ENCODE results near the gene BCL2L1.

BCL2L1 gene

DNA sequence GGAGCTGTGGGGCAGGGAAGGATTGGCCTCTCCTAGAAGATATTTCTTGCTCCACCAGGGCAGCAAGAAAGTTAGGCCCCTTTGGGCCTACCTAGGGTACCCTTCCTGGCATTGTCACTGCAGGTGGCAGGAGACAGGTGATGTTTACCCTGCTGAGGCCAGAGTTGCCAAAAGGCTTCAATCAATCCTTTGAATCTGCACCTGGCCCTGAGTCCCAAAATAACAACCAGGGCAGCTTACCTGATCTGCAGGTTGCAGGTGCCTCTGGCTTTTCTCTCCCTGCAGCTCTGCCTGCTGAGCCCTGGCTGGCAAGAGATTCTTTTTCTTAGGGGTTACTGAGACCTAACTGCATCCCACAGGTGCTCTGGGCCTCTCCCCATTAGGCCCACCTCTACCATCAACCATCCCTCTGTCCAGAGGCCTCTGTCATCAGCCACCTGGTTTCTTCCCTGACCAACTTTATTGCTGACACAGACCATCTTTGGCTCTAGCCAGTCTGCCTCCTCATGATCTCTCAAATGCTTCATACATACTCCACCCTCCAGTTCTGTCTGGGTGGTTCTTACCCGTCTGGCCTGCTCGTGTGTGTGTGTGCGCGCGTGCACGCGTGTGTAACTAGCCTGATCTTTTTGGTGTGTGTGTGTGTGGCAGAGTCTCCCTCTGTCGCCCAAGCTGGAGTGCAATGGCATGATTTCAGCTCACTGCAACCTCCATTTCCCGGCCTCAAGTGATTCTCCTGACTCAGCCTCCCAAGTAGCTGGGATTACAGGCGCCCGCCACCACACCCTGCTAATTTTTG, 13.7 kb downstream of the BCL2L1 start:
- DNase-seq: no peak

- DNase-seq: no peak
Measured at GRCh38 chr20:31707994-31708735, 14.5 kb downstream of the BCL2L1 start.

- no peak for DNase-seq
Measured at GRCh38 chr20:31707258-31707615, 15.4 kb downstream of the BCL2L1 start.

- no peak for DNase-seq
Measured at GRCh38 chr20:31706607-31707257, 15.9 kb downstream of the BCL2L1 start.

DNA sequence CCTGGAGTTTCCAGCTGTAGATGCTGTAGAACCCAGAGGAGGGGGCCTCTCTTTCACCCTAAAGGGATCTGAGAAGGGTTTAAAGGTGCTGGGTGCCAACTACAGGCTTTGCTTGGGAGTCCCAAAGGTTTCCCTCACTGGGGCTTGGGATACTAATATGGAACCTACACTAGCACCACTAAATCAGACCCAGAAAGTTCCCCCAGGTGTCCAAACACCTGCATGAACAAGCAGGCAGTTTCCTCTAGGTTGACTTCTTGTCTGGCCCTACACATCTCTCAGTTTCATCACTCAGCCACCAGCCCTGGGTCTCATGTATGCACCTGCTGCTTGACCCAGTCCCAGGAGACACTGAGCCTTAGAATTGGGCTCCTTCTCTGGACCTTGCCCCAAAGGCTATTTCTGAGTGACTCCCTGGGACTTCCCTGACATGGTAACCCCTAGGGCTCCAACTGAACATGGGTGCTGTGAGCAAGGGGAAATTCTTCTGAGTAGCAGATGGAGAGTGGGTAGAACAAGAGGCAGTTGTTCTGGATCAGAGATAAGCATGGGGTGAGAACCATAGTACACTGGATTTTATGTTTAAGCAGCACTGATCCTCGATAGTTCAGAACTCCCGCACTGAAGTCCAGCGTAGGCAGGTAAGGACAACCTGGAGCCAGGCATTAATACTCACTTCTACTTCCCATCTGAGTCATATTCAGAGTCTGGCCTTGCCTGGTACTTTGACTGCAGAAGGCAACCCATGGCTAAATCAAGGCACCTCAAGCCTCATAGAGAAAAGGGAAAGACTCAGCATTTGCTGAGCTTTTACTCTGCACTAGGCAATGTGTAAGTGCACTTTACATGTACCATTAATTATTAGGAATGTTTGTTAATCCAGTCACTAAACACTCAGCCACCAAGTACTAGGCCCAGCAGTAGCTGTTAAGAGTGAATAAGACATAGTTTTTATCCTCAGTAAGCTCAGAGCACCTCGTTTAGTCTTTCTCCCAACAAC, 16.8 kb downstream of the BCL2L1 start:
- DNase-seq: no peak

DNA sequence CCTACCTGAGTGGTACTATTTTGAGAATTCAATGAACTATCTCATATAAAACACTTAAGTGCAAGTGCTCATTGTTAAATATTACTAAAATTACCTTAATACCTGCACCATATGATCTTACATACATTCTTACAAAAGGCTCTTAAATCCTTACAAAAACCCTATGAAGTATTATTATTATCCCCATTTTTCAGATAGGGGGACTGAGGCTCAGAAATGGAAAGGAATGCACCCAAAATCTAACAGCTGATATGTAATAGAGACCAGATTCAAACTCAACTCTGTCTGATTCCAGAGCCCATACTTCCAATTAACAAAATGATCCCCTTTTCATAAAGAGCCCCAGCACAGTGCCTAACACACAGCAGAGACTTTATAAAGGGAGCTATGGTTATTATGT, 17.5 kb downstream of the BCL2L1 start:
- DNase-seq: no peak

- no peak for DNase-seq
Measured at GRCh38 chr20:31704225-31705119, 18.2 kb downstream of the BCL2L1 start.

DNA sequence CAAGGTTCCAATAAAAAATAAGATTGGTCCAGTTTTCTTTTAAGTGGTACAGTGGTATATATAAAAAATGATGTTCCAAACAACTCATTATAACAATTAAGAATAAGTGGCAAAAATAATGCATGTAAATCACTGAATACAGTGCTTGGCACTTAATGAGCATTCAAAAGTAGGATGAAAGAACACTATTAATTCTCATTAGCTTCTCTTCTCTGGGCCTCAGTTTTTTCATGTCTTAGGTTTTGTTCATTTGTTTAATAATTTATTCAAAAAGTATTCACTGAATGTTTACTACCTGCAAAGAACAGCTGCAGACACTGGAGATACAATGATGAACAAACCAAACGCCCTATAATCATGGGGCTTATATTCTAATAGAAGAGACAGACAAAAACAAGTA, 21.1 kb downstream of the BCL2L1 start:
- no peak for DNase-seq

DNA sequence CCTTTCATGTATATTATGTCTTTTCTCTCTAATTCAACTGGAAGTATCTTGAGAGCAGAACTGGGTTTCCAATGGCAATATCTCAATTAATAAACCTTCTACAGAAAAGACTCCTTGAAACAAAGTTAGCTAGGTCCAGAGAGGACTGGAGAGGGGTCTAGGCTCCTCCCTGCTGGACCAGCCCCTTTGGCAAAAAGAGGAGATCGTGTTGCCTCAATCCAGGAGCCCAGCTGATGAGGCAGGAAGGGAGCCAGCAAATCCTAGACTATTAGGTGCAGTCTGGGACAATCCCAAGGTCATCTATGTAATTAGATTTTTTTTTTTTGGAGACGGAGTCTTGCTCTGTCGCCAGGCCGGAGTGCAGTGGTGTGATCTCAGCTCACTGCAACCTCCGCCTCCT, 21.9 kb downstream of the BCL2L1 start:
- DNase-seq: no peak

GRCh38 chr20:31699801-31700728, 22.6 kb downstream of the BCL2L1 start:
- no peak for DNase-seq

DNA sequence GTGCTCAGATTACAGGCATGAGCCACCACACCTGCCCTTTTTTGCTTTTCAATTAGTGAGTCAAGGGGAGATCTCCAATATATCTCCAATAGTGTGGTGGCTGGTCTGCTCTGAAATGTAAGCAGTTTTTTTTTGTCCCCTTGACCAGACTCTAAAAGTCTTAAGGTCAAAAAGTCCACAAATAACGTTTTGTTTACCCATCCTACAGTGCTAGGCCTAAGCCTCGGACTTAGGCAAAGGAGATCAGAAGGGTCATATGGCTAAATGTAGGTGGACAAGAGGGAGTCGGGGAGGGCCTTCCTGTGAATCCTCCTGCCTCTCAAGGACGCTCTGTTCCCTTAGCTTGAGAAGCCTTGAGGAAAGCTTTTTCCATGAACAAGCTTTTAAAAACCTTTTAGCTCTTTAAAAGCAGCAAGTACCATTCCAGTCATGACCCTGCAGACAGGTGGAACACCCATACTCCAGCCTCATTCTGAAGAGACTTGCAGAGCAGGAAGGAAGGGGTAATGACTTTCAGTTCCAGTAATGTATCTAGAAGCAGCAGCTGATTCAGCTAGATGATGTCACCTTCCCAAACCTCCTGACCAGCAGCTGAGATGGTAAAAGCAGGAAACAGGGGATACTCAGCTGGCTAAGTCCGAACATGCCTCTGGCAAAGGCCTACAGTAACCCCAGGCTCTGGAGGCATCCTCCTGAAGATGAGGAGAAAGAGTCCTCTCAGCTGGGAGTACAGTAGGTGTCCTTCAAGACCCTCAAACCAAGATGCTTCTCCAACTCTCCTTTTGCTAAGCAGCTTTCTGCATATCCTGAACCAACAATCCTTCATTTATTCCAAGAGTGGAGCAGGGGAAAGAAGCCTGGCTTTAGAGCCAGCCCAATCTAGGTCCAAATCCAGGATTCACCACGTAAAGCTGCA, 23.6 kb downstream of the BCL2L1 start:
- DNase-seq: no peak

- DNase-seq: no peak
Measured at GRCh38 chr20:31698243-31698802, 24.3 kb downstream of the BCL2L1 start.

DNA sequence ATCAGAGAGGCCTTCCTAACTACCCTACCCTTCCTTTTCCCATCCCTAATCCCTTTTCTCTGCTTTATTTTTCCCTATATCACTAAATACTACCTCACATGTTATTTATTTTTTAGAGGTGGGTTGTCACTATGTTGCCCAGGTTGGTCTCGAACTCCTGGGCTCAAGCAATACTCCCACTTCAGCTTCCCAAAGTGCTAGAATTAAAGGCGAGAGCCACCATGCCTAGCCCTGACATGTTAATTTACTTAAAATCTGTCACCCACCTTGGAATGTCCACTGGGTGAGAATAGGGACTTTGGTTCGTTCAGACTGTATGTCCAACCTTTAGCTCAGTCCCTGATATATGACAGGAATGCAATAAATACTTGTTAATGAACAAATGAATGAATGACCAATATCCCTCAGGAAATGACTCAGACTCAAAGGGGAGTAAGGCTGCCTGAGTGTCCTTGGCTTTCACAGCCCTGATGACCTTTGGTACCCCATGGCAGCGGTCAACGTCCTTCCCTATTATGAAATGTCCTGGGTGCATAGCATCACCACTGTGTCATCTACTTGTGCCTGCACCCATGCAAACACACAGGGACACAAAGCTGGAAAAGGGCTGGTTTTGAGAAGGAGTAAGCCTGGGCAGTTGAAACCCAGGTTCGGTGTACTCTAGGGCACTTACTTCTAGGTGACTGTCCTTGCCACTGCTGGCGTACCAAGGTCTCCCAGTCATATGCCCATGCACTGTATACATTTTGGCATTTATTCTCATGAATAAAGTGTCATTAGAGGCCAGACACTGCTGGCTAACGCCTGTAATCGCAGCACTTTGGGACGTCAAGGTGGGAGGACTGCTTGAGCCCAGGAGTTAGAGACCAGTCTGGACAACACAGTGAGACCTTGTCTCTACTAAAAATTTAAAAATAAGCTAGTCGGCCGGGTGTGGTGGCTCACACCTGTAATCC, 26.5 kb downstream of the BCL2L1 start:
- no peak for DNase-seq

DNA sequence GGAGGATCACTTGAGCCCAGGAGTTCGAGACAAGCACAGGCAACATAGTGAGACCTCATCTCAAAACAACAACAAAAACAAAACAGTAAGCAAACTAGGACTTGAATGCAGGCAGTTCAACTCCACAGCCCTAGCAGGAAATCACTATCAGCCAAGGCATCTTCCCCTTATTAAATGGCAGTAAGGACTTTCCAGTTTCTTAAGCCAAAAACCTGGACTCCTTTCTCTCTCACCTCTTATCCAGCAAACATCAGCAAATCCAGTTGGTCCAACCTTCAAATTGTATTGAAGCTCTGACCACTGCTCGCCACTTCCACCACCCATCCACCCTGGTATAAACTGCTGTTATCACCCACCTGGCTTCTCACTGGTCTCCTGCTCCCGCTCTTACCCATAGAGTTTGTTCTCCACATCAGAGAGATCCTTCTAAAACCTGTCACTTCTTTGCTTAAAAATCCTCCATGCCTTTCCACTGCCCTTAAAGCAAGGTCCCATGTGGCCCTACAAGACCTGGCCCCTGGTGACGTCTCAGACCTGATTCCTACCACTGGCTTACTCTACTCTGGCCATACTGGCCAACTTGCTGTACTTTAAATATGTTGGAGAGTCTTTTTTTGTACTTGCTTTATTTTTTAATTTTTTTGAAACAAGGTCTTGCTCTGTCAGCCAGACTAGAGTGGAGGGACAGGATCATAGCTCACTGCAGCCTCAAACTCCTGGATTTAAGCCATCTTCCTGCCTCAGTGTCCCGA, 27.6 kb downstream of the BCL2L1 start:
- no peak for DNase-seq

- DNase-seq: no peak
Measured at GRCh38 chr20:31693987-31694661, 28.5 kb downstream of the BCL2L1 start.

- no peak for DNase-seq
Measured at GRCh38 chr20:31693402-31693801, 29.3 kb downstream of the BCL2L1 start.
